Keratinocyte (primary cell): ENCODE data around the gene KIF1B.

Experiments used
- CTCF ChIP-seq, 3 experiments: IDR thresholded peaks in 1 of 3; conservative IDR thresholded peaks in 1 of 3; optimal IDR thresholded peaks in 1 of 3; 2 replicates in 2 of 3; 3 replicates in 1 of 3; pipeline versions ENCODE3 to v1.5.1; 2011; ENCODE audit warnings: low read length in 3 of 3, mild to moderate bottlenecking in 3 of 3, moderate library complexity in 2 of 3, control low read depth in 1 of 3, inconsistent platforms in 1 of 3; ENCODE audit not compliant: insufficient read depth in 2 of 3; ENCODE audit errors: extremely low read depth in 1 of 3
- EZH2 ChIP-seq: IDR thresholded peaks from one replicate; pipeline ENCODE4 v1.6.1; 2012; ENCODE audit warnings: inconsistent platforms, mild to moderate bottlenecking, low read length, moderate library complexity

- no peak for TF ChIP-seq CTCF (optimal IDR thresholded peaks at IDR 0.05 in 1 of 3, IDR thresholded peaks at IDR 0.05 in 1 of 3, conservative IDR thresholded peaks at IDR 0.05 in 1 of 3; ENCODE audit: extremely low read depth in 1 of 3, insufficient read depth in 2 of 3, low read length in 3 of 3)
- no peak for TF ChIP-seq EZH2
These were observed 61.9 kb downstream of the KIF1B start for GRCh38 chr1:10272274-10272673.
